ENCODE data around the gene IL13.

IL13 gene

GRCh38 chr5:132686193-132686592 lies 28.2 kb downstream of the IL13 start:
- Histone ChIP-seq H3K36me3 (ENCODE audit: insufficient read depth, low read length) (no peaks in the 10 kb centered on the region), H3F3A (ENCODE audit: low read depth) (no peaks in the 10 kb centered on the region), H4K20me1 (ENCODE audit: insufficient read depth, low read length, poor library complexity, severe bottlenecking) (no peaks in the 10 kb centered on the region), H3K27me3 (ENCODE audit: insufficient read depth, low read length, poor library complexity, severe bottlenecking) (no peaks in the 10 kb centered on the region), H3K79me2 (ENCODE audit: insufficient read depth, low read length) (no peaks in the 10 kb centered on the region), H3K4me1 (ENCODE audit: insufficient read depth, low read length, poor library complexity, severe bottlenecking) (peaks cover 19% of the 10 kb centered on the region), H3K4me2 (ENCODE audit: low read depth, low read length, poor library complexity, severe bottlenecking) (no peak overlapping the region), H2AFZ (ENCODE audit: low read length) (no peak overlapping the region), H3K9me3 (ENCODE audit: insufficient read depth, low read depth, low read length) (no peaks in the 10 kb centered on the region), H3K9me2 (replicated peaks; ENCODE audit: low read depth, low read length) (no peaks in the 10 kb centered on the region), H3K9ac (ENCODE audit: low read depth, low read length, poor library complexity, severe bottlenecking) (no peak overlapping the region), H3K4me3 (ENCODE audit: low read length, poor library complexity, severe bottlenecking) (no peak overlapping the region)
- TF ChIP-seq EZH2phosphoT487 (IDR thresholded peaks at IDR 0.05; ENCODE audit: borderline replicate concordance) (no peak), CTCF (conservative IDR thresholded peaks at IDR 0.05; ENCODE audit: low read length) (no peak)

GRCh38 chr5:132687995-132688394 lies 30.0 kb downstream of the IL13 start:
- no peak for TF ChIP-seq CTCF (conservative IDR thresholded peaks at IDR 0.05; ENCODE audit: low read length)
- TF ChIP-seq EZH2phosphoT487 (IDR thresholded peaks at IDR 0.05; ENCODE audit: borderline replicate concordance), result no peak
- Histone ChIP-seq H3F3A (ENCODE audit: low read depth) (no peaks in the 10 kb centered on the region), H3K4me2 (ENCODE audit: low read depth, low read length, poor library complexity, severe bottlenecking) (peak overlapping the region; percentile 54), H3K9me3 (ENCODE audit: insufficient read depth, low read depth, low read length) (no peaks in the 10 kb centered on the region), H3K79me2 (ENCODE audit: insufficient read depth, low read length) (no peaks in the 10 kb centered on the region), H4K20me1 (ENCODE audit: insufficient read depth, low read length, poor library complexity, severe bottlenecking) (no peaks in the 10 kb centered on the region), H3K9me2 (replicated peaks; ENCODE audit: low read depth, low read length) (no peaks in the 10 kb centered on the region), H2AFZ (ENCODE audit: low read length) (no peak overlapping the region), H3K4me1 (ENCODE audit: insufficient read depth, low read length, poor library complexity, severe bottlenecking) (peaks cover 19% of the 10 kb centered on the region), H3K4me3 (ENCODE audit: low read length, poor library complexity, severe bottlenecking) (peak overlapping the region; percentile 49), H3K9ac (ENCODE audit: low read depth, low read length, poor library complexity, severe bottlenecking) (no peak overlapping the region), H3K36me3 (ENCODE audit: insufficient read depth, low read length) (no peaks in the 10 kb centered on the region), H3K27me3 (ENCODE audit: insufficient read depth, low read length, poor library complexity, severe bottlenecking) (no peaks in the 10 kb centered on the region)

DNA sequence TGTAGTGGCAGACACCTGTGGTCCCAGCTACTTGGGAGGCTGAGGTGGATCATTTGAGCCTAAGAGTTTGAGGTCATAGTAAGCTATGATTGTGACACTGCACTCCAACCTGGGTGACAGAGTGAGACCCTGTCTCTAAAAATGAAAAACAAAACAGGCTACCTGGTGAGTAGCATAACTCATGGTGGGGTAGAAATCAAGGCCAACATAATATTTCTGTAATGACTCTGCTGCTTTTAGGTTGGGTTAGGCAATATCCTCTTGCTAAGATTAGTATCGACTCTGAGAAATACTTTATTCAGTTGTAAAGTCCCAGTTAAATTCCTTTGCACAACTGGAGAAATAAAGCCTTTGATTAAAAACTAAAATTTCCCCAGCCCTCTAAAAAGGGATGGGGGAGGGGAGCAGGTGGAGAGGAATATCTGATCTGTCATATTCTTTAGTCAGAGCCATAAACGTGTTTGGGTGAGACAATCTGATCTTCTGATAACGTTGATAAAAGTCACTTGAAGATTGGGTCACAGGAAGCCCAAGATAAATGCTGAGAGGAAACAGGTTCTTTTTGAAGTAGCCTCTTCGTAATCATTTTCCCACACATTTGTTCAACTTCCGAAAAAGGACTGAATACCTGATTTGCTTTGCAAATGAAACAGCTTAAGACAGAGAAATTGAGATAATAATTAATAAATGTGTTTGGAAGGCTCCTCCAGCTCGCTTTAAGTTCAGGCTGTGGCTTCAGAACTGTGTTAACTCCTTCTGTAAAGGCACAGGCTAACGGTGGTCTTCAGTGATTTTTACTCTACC lies 30.8 kb downstream of the IL13 start:
- H3K9ac ChIP-seq (ENCODE audit: low read depth, low read length, poor library complexity, severe bottlenecking), result no peak overlapping the region
- H3K9me2 ChIP-seq (replicated peaks; ENCODE audit: low read depth, low read length), result no peaks in the 10 kb centered on the region
- no peak overlapping the region for H2AFZ ChIP-seq (ENCODE audit: low read length)
- H3K9me3 ChIP-seq (ENCODE audit: insufficient read depth, low read depth, low read length), result no peaks in the 10 kb centered on the region
- H3K27me3 ChIP-seq (ENCODE audit: insufficient read depth, low read length, poor library complexity, severe bottlenecking), result no peaks in the 10 kb centered on the region
- peaks cover 19% of the 10 kb centered on the region for H3K4me1 ChIP-seq (ENCODE audit: insufficient read depth, low read length, poor library complexity, severe bottlenecking)
- no peaks in the 10 kb centered on the region for H3K36me3 ChIP-seq (ENCODE audit: insufficient read depth, low read length)
- H3K4me2 ChIP-seq (ENCODE audit: low read depth, low read length, poor library complexity, severe bottlenecking), result peak overlapping the region; percentile 54
- peak overlapping the region; percentile 49 for H3K4me3 ChIP-seq (ENCODE audit: low read length, poor library complexity, severe bottlenecking)
- TF ChIP-seq EZH2phosphoT487 (IDR thresholded peaks at IDR 0.05; ENCODE audit: borderline replicate concordance), result no peak
- TF ChIP-seq CTCF (conservative IDR thresholded peaks at IDR 0.05; ENCODE audit: low read length), result no peak
- no peaks in the 10 kb centered on the region for H3K79me2 ChIP-seq (ENCODE audit: insufficient read depth, low read length)
- H3F3A ChIP-seq (ENCODE audit: low read depth), result no peaks in the 10 kb centered on the region
- H4K20me1 ChIP-seq (ENCODE audit: insufficient read depth, low read length, poor library complexity, severe bottlenecking), result no peaks in the 10 kb centered on the region

Data from Loucy (cell line).